Astrocyte of the spinal cord (primary cell): ENCODE measurements around the gene KIZ.

Experiments
- DNase-seq: peaks from one replicate; pipeline ENCODE4 v3.0.0; 2011; ENCODE audit warnings: low read depth, low spot score
- H3K4me3 ChIP-seq: 2 replicates; pipeline ENCODE4 v1.5.1; 2011; ENCODE audit warnings: low read depth, mild to moderate bottlenecking, low read length, moderate library complexity
- CTCF ChIP-seq: IDR thresholded peaks from 2 replicates; pipeline ENCODE4 v1.5.1; 2012; ENCODE audit warnings: low read depth, mild to moderate bottlenecking, low read length, inconsistent platforms
- in situ Hi-C: cut with HindIII; loops from 2 replicates; pipeline ENCODE4 v1.10.0; 2017; ENCODE audit warnings: low sequenced_read_pairs

The KIZ gene, protein sequence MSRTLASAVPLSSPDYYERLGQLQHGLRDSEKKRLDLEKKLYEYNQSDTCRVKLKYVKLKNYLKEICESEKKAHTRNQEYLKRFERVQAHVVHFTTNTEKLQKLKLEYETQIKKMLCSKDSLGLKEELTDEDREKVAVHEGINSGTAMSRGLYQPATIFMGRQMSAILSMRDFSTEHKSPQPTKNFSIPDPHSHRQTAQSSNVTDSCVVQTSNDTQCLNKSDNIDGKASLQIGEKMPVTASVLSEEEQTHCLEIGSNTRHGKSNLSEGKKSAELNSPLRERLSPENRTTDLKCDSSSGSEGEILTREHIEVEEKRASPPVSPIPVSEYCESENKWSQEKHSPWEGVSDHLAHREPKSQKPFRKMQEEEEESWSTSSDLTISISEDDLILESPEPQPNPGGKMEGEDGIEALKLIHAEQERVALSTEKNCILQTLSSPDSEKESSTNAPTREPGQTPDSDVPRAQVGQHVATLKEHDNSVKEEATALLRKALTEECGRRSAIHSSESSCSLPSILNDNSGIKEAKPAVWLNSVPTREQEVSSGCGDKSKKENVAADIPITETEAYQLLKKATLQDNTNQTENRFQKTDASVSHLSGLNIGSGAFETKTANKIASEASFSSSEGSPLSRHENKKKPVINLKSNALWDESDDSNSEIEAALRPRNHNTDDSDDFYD

GRCh38 chr20:21125849-21126580, at the start of gene KIZ:
KIZ (plus strand) TSS chr20:21126082; CDS start chr20:21126116, 34 bp downstream.
- DNase-seq: peak; percentile 96
- peak; percentile 32 for TF ChIP-seq CTCF
- H3K4me3 ChIP-seq: peak within 1 kb of the TSS; percentile 84
- in situ Hi-C loops: no loop called here

DNA sequence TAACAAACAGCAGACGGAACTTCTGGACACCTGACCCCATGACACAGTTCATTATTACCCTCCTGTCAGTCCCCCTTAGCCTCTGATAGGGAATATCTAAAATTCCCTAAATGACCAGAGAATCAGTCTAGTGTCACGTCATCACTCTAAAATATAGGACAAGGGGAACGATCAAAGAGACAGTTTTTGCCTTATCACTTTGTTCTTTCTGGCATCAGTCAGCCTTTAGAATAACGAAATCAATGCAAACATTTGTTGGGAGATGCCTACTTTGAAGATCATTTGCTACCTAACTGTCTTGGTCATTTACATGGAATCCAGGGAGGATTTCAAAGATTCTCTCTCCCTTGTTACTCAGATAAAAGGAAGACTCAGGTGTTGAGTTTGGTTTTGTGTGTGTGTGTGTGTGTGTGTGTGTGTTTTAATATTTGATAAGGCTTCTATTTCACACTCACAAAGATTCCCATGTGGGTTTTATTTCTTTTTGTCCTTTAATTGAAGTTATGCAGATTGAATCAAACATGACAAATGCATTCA, 48.0 kb upstream of the KIZ start:
- no peak for DNase-seq
- no peak for TF ChIP-seq CTCF
- H3K4me3 ChIP-seq: no peak overlapping the region
- in situ Hi-C loops: no loop called here

DNA sequence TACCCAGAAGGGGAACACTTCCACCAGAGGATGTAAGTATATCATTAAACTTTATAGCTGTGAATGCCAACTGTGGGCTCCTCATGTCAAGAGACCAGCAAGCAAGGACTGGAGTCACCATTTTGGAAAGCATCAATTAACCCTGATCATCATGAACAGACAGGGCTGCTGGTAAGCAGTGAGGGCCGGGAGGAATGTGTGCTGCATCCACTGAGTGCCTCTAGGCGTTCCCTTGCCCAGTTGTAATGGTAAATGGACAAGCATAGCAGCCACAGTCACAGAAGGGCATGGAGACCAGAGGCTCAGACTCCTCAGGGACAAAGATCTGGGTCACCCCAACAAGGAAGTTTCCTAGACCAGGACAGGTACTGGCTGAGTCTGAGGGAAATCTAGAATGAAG, 43.3 kb upstream of the KIZ start:
- TF ChIP-seq CTCF: no peak
- H3K4me3 ChIP-seq: no peak overlapping the region
- in situ Hi-C loops: no loop called here
- DNase-seq: no peak

- in situ Hi-C loops: no loop called here
- no peak for DNase-seq
- TF ChIP-seq CTCF: no peak
Measured at GRCh38 chr20:21083825-21084325, 42.0 kb upstream of the KIZ start.

DNA sequence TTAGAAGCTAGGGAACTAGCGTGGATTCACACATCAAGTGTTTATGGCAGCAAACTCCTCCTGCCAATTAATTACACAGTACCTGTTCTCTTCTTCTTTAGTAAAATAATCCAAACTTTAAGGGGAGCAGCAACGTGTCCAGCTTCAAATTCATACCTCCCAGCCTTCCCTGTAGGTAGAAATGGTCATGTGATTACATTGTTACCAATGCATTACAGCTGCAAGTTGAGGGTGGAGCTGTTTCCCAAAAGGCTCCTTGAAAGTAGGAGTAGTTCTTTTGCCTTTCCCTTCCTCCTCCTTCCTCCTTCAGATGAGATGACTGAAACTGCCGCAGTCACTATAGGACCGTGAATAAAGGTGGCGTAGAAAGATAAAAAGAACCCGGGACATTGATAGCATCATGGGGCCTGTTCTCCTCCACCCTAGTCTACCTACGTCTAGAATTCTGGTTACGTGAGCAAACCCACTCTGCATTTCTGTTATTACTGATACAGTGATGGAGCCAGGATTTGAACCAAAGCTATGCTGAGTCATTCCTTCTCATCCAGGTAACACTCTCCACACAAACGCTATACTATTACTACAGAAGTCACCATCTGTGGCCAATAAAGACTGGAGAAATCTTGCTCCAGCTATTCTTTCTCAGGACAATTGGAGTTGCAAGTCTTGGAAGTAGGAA, 37.9 kb upstream of the KIZ start:
- DNase-seq: no peak
- no peak for TF ChIP-seq CTCF
- H3K4me3 ChIP-seq: no peak overlapping the region
- in situ Hi-C loops: no loop called here

More at GRCh38 chr20:21083825-21084325, 42.0 kb upstream of the KIZ start:
- no peak overlapping the region for H3K4me3 ChIP-seq

- TF ChIP-seq CTCF: no peak
- no peak overlapping the region for H3K4me3 ChIP-seq
- no peak for DNase-seq
- in situ Hi-C loops: no loop called here
Measured at GRCh38 chr20:21089391-21089790, 36.5 kb upstream of the KIZ start.
